Body of pancreas (tissue), 4 donors: ENCODE data around the gene CAMTA1.

Source experiments
- POLR2A ChIP-seq, 3 donors: fragments of 450-650 bp; IDR thresholded peaks; one replicate each; pipeline ENCODE4 v1.6.1; 2016; ENCODE audit warnings: antibody characterized with exemption in 3 of 3, mild to moderate bottlenecking in 2 of 3
- TF ChIP-seq, protein P1 (sequence below), 7 experiments: fragments of 450-650 bp in 4 of 7; fragments of 200-600 bp in 3 of 7; sonication (generic) in 3 of 7; IDR thresholded peaks; one replicate each; pipeline ENCODE4 v1.5.1; 2016 to 2019; ENCODE audit warnings: antibody characterized with exemption in 7 of 7

DNA sequence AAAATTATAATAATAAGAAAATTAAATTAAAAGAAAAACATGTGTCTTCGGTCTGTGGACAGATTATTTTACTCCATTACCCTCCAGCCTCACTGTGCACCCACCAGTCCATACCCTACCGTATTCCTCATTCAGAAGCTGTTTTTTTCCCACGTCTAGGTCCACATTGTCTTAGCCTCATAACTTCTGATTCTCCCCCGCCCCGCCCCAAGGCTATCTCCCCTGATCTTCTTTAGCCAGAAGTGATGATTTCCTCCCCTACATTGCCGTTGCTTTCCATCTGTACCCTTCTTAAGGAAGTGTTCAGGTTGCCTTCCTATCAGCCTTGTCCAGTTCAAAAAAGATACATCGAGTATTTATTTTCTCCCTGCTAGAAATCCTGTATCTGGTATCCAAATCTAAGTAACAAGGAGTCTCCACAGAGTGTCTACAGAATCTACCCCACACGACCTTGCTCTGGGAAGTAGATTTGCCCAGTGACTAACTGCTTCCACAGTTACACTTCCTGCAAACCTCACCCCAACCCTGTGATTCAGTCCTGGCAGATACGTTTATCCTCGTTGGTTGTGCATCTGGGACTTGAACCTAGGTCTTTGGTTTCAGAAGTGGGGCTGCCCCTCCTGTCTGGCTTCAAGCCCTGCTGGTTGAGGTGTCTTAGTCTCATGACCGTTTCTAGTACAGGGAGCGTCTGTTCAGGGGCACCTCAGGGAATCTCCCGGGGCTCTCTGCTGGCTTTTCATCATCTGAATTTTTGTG is 470.2 kb downstream of the CAMTA1 start:
- no peak for TF ChIP-seq POLR2A (IDR thresholded peaks at IDR 0.05)
- TF ChIP-seq, protein P1, sequence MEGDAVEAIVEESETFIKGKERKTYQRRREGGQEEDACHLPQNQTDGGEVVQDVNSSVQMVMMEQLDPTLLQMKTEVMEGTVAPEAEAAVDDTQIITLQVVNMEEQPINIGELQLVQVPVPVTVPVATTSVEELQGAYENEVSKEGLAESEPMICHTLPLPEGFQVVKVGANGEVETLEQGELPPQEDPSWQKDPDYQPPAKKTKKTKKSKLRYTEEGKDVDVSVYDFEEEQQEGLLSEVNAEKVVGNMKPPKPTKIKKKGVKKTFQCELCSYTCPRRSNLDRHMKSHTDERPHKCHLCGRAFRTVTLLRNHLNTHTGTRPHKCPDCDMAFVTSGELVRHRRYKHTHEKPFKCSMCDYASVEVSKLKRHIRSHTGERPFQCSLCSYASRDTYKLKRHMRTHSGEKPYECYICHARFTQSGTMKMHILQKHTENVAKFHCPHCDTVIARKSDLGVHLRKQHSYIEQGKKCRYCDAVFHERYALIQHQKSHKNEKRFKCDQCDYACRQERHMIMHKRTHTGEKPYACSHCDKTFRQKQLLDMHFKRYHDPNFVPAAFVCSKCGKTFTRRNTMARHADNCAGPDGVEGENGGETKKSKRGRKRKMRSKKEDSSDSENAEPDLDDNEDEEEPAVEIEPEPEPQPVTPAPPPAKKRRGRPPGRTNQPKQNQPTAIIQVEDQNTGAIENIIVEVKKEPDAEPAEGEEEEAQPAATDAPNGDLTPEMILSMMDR (IDR thresholded peaks at IDR 0.05): no peak
